ENCODE data around the gene ATAD2B. TPM values are rescaled to one million over a fixed set of nuclear protein-coding genes. Genes with fewer than 3 reads are reported as not detected.

The ATAD2B gene
- total and polyA plus RNA-seq, 2 of the 4 experiments (the other 2 are of a cell fraction): 1.5 to 5.0 TPM

DNA sequence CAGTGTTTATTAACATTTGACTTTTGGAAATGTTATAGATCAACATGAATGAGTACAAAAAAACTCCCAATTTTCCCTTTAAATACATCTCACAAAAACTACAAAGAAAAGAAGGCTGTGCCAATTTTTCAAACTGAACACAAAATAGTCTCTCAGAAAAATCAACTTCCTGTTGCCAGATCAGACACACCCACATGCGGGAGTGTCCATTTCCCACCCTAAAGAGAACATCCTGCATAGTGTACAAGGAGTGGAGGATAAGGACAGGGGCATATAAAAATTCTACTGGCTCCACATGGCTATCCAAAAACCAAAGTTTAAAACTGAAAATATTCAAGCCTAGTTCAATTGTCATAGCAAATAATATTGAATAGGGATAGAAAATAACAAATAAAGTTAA, 165.3 kb downstream of the ATAD2B start:
- intact Hi-C loops (cut with micrococcal nuclease) (loop anchor here (2.0 to 5.0 kb wide), 3 partner anchors 359 to 563 kb away; partner anchors contain the start of gene KLHL29), in situ Hi-C loops (cut with MboI; ENCODE audit: low sequenced_read_pairs) (loop anchor here (5.0 to 25.0 kb wide), 2 partner anchors 374 to 564 kb away; partner anchors contain the start of gene KLHL29)
- no peak for ATAC-seq (ENCODE audit: low read depth)

More for the DNA sequence above, 165.3 kb downstream of the ATAD2B start:
- ChIA-PET POLR2A (ENCODE audit: unreplicated experiment) (no interaction called here), CTCF (interaction anchor here (0.7 kb wide), 1 partner anchor 117 kb away, joined by 3 read pairs; no protein-coding TSS in a partner anchor)
- Histone ChIP-seq H4K8ac (ENCODE audit: low read depth in 2 of 2, low read length in 2 of 2) (no peak overlapping the region), H2AFZ (replicated peaks; ENCODE audit: low read length, poor library complexity) (no peak overlapping the region), H3K27me3 (ENCODE audit: control insufficient read depth, insufficient read depth, low read length) (no peaks in the 10 kb centered on the region), H2AK9ac (replicated peaks; ENCODE audit: low read depth, low read length, poor library complexity) (no peak overlapping the region), H3K4me2 (ENCODE audit: low read depth, low read length) (no peak overlapping the region), H3K56ac (ENCODE audit: extremely low read depth, insufficient read depth, low read length) (no peak overlapping the region), H3K36me3 (ENCODE audit: control insufficient read depth, insufficient read depth, low read length) (peaks cover 2% of the 10 kb centered on the region), H3K18ac (ENCODE audit: low read depth, low read length) (no peak overlapping the region), H4K5ac (ENCODE audit: low read depth, low read length) (no peak overlapping the region), H2AK5ac (ENCODE audit: low read depth, low read length) (no peak overlapping the region), H4K91ac (ENCODE audit: insufficient read depth, low read depth, low read length) (no peak overlapping the region), H3K14ac (replicated peaks; ENCODE audit: low read depth, low read length) (no peak overlapping the region), H3K23ac (ENCODE audit: low read depth, low read length) (no peak overlapping the region), H4K20me1 (ENCODE audit: insufficient read depth, low read length) (no peaks in the 10 kb centered on the region), H3K4me3 (ENCODE audit: insufficient read depth, low read depth, low read length) (no peak overlapping the region), H2BK15ac (ENCODE audit: low read depth, low read length) (no peak overlapping the region), H3K9me3 (ENCODE audit: control insufficient read depth, insufficient read depth, low read length) (no peaks in the 10 kb centered on the region), H2BK20ac (ENCODE audit: low read depth, low read length) (no peak overlapping the region), H3K27ac (ENCODE audit: insufficient read depth, low read length) (no peak overlapping the region), H2BK120ac (ENCODE audit: low read depth, low read length) (no peak overlapping the region), H3K4ac (ENCODE audit: low read depth, low read length) (no peak overlapping the region), H3K79me1 (ENCODE audit: low read depth in 1 of 2, low read length in 2 of 2) (peaks cover 0 to 3% of the 10 kb centered on the region in 2 experiments; a peak in 1 of 4 replicates), H2BK5ac (ENCODE audit: low read depth, low read length, poor library complexity, severe bottlenecking) (no peak overlapping the region), H3K4me1 (ENCODE audit: control insufficient read depth, insufficient read depth, low read length) (peaks cover 14% of the 10 kb centered on the region), H3K9me1 (ENCODE audit: insufficient read depth, low read length) (no peaks in the 10 kb centered on the region; the same call in 1 of the 2 replicates), H3K9ac (ENCODE audit: low read depth, low read length) (no peak overlapping the region)
- TF ChIP-seq MAFK (IDR thresholded peaks at IDR 0.05; ENCODE audit: low read depth, low read length) (no peak), FOS (IDR thresholded peaks at IDR 0.05; ENCODE audit: low read depth, low read length) (no peak), RAD21 (IDR thresholded peaks at IDR 0.05; ENCODE audit: low read length) (no peak), SMC3 (IDR thresholded peaks at IDR 0.05; ENCODE audit: low read depth, low read length) (no peak), NFE2L2 (IDR thresholded peaks at IDR 0.05; ENCODE audit: low read depth, low read length) (no peak), RFX5 (IDR thresholded peaks at IDR 0.05; ENCODE audit: low read depth, low read length) (no peak), POLR2A (IDR thresholded peaks at IDR 0.05; ENCODE audit: low read depth, low read length) (no peak), CEBPB (IDR thresholded peaks at IDR 0.05; ENCODE audit: low read depth, low read length) (no peak), MAZ (IDR thresholded peaks at IDR 0.05; ENCODE audit: borderline replicate concordance, low read depth, low read length) (no peak), RCOR1 (IDR thresholded peaks at IDR 0.05; ENCODE audit: insufficient replicate concordance, low read length) (no peak), BHLHE40 (IDR thresholded peaks at IDR 0.05; ENCODE audit: low read depth, low read length) (no peak), MXI1 (IDR thresholded peaks at IDR 0.05; ENCODE audit: borderline replicate concordance, low read depth, low read length) (no peak), CHD1 (IDR thresholded peaks at IDR 0.05; ENCODE audit: low read depth, low read length) (no peak)
- TF ChIP-seq, protein P1, sequence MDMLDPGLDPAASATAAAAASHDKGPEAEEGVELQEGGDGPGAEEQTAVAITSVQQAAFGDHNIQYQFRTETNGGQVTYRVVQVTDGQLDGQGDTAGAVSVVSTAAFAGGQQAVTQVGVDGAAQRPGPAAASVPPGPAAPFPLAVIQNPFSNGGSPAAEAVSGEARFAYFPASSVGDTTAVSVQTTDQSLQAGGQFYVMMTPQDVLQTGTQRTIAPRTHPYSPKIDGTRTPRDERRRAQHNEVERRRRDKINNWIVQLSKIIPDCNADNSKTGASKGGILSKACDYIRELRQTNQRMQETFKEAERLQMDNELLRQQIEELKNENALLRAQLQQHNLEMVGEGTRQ (IDR thresholded peaks at IDR 0.05; ENCODE audit: low read depth, low read length): no peak
- TF ChIP-seq, protein P2, sequence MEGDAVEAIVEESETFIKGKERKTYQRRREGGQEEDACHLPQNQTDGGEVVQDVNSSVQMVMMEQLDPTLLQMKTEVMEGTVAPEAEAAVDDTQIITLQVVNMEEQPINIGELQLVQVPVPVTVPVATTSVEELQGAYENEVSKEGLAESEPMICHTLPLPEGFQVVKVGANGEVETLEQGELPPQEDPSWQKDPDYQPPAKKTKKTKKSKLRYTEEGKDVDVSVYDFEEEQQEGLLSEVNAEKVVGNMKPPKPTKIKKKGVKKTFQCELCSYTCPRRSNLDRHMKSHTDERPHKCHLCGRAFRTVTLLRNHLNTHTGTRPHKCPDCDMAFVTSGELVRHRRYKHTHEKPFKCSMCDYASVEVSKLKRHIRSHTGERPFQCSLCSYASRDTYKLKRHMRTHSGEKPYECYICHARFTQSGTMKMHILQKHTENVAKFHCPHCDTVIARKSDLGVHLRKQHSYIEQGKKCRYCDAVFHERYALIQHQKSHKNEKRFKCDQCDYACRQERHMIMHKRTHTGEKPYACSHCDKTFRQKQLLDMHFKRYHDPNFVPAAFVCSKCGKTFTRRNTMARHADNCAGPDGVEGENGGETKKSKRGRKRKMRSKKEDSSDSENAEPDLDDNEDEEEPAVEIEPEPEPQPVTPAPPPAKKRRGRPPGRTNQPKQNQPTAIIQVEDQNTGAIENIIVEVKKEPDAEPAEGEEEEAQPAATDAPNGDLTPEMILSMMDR (conservative IDR thresholded peaks at IDR 0.05; ENCODE audit: low read depth, low read length): no peak
- TF ChIP-seq, protein P3, sequence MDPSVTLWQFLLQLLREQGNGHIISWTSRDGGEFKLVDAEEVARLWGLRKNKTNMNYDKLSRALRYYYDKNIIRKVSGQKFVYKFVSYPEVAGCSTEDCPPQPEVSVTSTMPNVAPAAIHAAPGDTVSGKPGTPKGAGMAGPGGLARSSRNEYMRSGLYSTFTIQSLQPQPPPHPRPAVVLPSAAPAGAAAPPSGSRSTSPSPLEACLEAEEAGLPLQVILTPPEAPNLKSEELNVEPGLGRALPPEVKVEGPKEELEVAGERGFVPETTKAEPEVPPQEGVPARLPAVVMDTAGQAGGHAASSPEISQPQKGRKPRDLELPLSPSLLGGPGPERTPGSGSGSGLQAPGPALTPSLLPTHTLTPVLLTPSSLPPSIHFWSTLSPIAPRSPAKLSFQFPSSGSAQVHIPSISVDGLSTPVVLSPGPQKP (IDR thresholded peaks at IDR 0.05; ENCODE audit: borderline replicate concordance, low read depth, low read length): no peak
- DNase-seq: no peak
- no TSS peak for BruUV-seq (replicated peaks)
- WGBS, 2 experiments (ENCODE audit: extremely low coverage in 2 of 2, insufficient read length in 1 of 2): no CpG with 5 or more reads among the region's 1 CpG
- dilution Hi-C loops (cut with HindIII; ENCODE audit: low sequenced_read_pairs, unreplicated experiment): no loop called here
